OCI-LY1 (cell line): Measurements from ENCODE around the gene SLC46A3.
"Not testable (repeated sequence)": the region's sequence is repeated elsewhere in the genome, so short reads cannot be mapped to it uniquely, and the experiment has no call there.

Experiments used
- H2AFZ ChIP-seq: fragments of 200-600 bp; sonication (generic), shearing (Covaris generic); 2 replicates; pipeline ENCODE4 v1.6.0; 2014; ENCODE audit warnings: antibody characterized with exemption, mild to moderate bottlenecking, low read length
- H3F3A ChIP-seq: fragments of 200-600 bp; sonication (generic), shearing (Covaris generic); 2 replicates; pipeline ENCODE4 v1.6.0; 2014; ENCODE audit warnings: mild to moderate bottlenecking, antibody characterized with exemption, low read length, moderate library complexity; ENCODE audit not compliant: insufficient read depth
- H3K27ac ChIP-seq: fragments of 200-600 bp; sonication (generic); 2 replicates; pipeline ENCODE4 v1.5.1; 2014; ENCODE audit warnings: low read length, mixed run types, mild to moderate bottlenecking, low read depth; ENCODE audit not compliant: poor library complexity, severe bottlenecking
- H3K27me3 ChIP-seq: fragments of 200-600 bp; sonication (generic); 2 replicates; pipeline ENCODE4 v1.6.0; 2014; ENCODE audit warnings: antibody characterized with exemption, mild to moderate bottlenecking, low read length, moderate library complexity; ENCODE audit not compliant: insufficient read depth
- H3K36me3 ChIP-seq: fragments of 200-600 bp; sonication (generic); 2 replicates; pipeline ENCODE4 v1.6.1; 2014; ENCODE audit warnings: mild to moderate bottlenecking, antibody characterized with exemption, low read length, moderate library complexity, mixed read lengths; ENCODE audit not compliant: insufficient read depth
- H3K4me1 ChIP-seq: fragments of 200-600 bp; sonication (generic); 2 replicates; pipeline ENCODE4 v1.5.1; 2014; ENCODE audit warnings: mild to moderate bottlenecking, low read length, moderate library complexity; ENCODE audit not compliant: insufficient read depth, severe bottlenecking
- H3K4me2 ChIP-seq: fragments of 200-600 bp; sonication (generic), shearing (Covaris generic); 2 replicates; pipeline ENCODE4 v1.6.1; 2014; ENCODE audit warnings: low read length
- H3K4me3 ChIP-seq: fragments of 200-600 bp; sonication (generic); 2 replicates; pipeline ENCODE4 v1.5.1; 2014; ENCODE audit warnings: low read length, low read depth, mild to moderate bottlenecking, mixed read lengths; ENCODE audit not compliant: poor library complexity, severe bottlenecking
- H3K79me2 ChIP-seq: fragments of 200-600 bp; shearing (Covaris generic); 2 replicates; pipeline ENCODE4 v1.6.1; 2016; ENCODE audit warnings: mixed run types, low read length, mixed read lengths; ENCODE audit not compliant: insufficient read depth
- H3K9ac ChIP-seq: fragments of 200-600 bp; sonication (generic), shearing (Covaris generic); 2 replicates; pipeline ENCODE4 v1.6.1; 2014; ENCODE audit warnings: mild to moderate bottlenecking, low read length, mixed read lengths
- H3K9me2 ChIP-seq: fragments of 200-600 bp; sonication (generic), shearing (Covaris generic); 2 replicates; pipeline ENCODE4 v1.6.1; 2014; ENCODE audit warnings: low read depth, mild to moderate bottlenecking, low read length, mixed read lengths
- H3K9me3 ChIP-seq: fragments of 200-600 bp; shearing (Covaris generic); 2 replicates; pipeline ENCODE4 v1.6.1; 2014; ENCODE audit warnings: low read length, mixed read lengths
- H4K20me1 ChIP-seq: fragments of 200-600 bp; sonication (generic), shearing (Covaris generic); 2 replicates; pipeline ENCODE4 v1.6.0; 2016; ENCODE audit warnings: mild to moderate bottlenecking, low read length; ENCODE audit not compliant: insufficient read depth
- CTCF ChIP-seq: fragments of 200-600 bp; sonication (generic), shearing (Covaris generic); IDR thresholded peaks from 2 replicates; pipeline ENCODE4 v1.5.1; 2017; ENCODE audit warnings: mild to moderate bottlenecking, antibody characterized with exemption, low read length, moderate library complexity, mixed read lengths
- EZH2 ChIP-seq: fragments of 200-600 bp; sonication (generic), shearing (Covaris generic); IDR thresholded peaks from 2 replicates; pipeline ENCODE4 v1.8.0; 2017; ENCODE audit warnings: borderline replicate concordance, mixed run types, mild to moderate bottlenecking, antibody characterized with exemption, low read length, moderate library complexity, mixed read lengths

Gene SLC46A3

GRCh38 chr13:28685892-28686291, 32.9 kb downstream of the SLC46A3 start:
- Histone ChIP-seq H3K9me2 (no peaks in the 10 kb centered on the region), H3K4me1 (no peaks in the 10 kb centered on the region), H3K9ac (no peak overlapping the region), H3K4me2 (no peak overlapping the region), H3F3A (no peaks in the 10 kb centered on the region), H3K79me2 (no peaks in the 10 kb centered on the region), H3K36me3 (no peaks in the 10 kb centered on the region), H3K27me3 (no peaks in the 10 kb centered on the region), H2AFZ (no peak overlapping the region), H3K27ac (no peak overlapping the region), H3K9me3 (no peaks in the 10 kb centered on the region), H4K20me1 (no peaks in the 10 kb centered on the region), H3K4me3 (no peak overlapping the region)
- no peak for TF ChIP-seq CTCF
- no peak for TF ChIP-seq EZH2

- TF ChIP-seq EZH2: no peak
- TF ChIP-seq CTCF: no peak
- H3K27me3 ChIP-seq: no peaks in the 10 kb centered on the region
Measured at GRCh38 chr13:28685114-28685513, 33.7 kb downstream of the SLC46A3 start.

DNA sequence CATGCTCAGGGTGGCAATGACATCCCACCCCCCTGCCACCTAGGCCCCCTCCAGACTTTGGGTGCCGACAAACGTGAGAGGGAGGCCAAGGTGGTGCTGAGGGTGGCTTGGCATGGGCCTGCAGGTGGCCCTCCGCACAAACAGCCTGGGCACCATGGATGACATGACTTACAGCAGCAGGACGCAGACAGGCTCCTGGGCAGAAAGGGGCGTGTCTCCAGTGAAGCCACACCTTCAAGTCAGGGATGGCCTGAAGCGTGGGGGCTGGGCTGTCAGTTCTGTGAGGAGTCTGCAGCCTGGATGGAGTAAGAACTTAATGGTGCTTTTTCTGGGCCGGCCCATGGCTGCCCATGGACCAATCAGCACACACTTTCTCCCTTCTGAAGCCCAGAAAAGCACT, 34.5 kb downstream of the SLC46A3 start:
- Histone ChIP-seq H3K9me3 (no peaks in the 10 kb centered on the region), H3K36me3 (peaks cover under 1% of the 10 kb centered on the region; the same call in 1 of the 2 replicates), H3K27ac (no peak overlapping the region), H3K27me3 (no peaks in the 10 kb centered on the region), H3K4me1 (no peaks in the 10 kb centered on the region), H3K9ac (no peak overlapping the region), H3K4me3 (no peak overlapping the region), H2AFZ (no peak overlapping the region), H3F3A (no peaks in the 10 kb centered on the region), H3K9me2 (no peaks in the 10 kb centered on the region), H3K79me2 (no peaks in the 10 kb centered on the region), H3K4me2 (no peak overlapping the region), H4K20me1 (no peaks in the 10 kb centered on the region)
- TF ChIP-seq CTCF (no peak), EZH2 (no peak)

More at GRCh38 chr13:28685114-28685513, 33.7 kb downstream of the SLC46A3 start:
- Histone ChIP-seq H4K20me1 (no peaks in the 10 kb centered on the region), H3K36me3 (no peaks in the 10 kb centered on the region), H3K4me2 (no peak overlapping the region), H3K9me3 (no peaks in the 10 kb centered on the region), H3K9ac (no peak overlapping the region), H3K79me2 (no peaks in the 10 kb centered on the region), H3K4me1 (no peaks in the 10 kb centered on the region), H3K27ac (no peak overlapping the region), H3F3A (no peaks in the 10 kb centered on the region), H3K4me3 (no peak overlapping the region), H3K9me2 (no peaks in the 10 kb centered on the region), H2AFZ (no peak overlapping the region)

- not testable (repeated sequence) for H3K27ac ChIP-seq, H3K79me2 ChIP-seq, H4K20me1 ChIP-seq, H3F3A ChIP-seq, H3K4me2 ChIP-seq, H3K9ac ChIP-seq, H3K4me3 ChIP-seq, H3K27me3 ChIP-seq, H3K4me1 ChIP-seq, H3K9me2 ChIP-seq, H3K9me3 ChIP-seq, H2AFZ ChIP-seq
- H3K36me3 ChIP-seq: peaks cover 11% of the 10 kb centered on the region
Measured at GRCh38 chr13:28683169-28683568, 35.6 kb downstream of the SLC46A3 start.
